ENCODE results near the gene LDLRAD3. TPM values are rescaled to one million over a fixed set of nuclear protein-coding genes. Genes with fewer than 3 reads are reported as not detected.

The LDLRAD3 gene
- total RNA-seq, 1 experiment from 2014 or later: 19.0 TPM

DNA sequence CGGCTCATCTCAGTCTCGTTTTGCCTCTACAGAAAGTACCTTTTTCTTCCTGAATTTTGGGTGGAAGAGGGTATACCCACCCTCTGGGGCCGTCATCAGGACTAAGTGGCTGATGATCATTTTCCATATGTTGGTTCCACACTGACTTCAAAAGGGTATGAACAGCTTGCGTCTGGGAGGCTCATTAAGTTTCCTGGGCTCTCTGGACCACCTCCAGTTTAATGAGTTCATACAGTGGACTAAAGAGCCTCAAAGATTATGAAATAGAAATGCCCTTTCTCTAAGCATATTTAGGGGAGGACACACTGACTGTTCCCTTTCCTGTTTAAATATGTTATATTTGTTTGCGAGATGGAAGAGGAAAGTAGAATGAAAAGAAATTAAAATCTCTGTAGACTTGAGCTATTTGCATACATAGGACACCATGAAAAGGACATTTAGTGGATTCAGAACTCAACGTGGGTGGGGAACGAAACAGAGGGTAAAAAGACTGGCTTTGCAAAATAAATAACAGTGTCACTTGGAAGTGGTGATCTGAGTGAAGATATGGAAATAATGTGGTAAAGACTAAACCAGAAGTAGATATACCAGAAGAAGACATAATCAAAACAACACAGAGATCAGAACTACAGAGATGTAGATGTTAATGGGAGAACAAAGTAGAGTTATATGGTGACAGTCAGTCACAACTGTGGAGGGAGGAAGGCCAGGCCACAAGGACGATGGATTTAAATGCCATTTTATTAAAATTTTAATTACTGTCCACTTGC, 18.7 kb downstream of the LDLRAD3 start:
- DNase-seq (ENCODE audit: low read depth, low spot score) (no peak), ATAC-seq (no peak)
- H3K79me2 ChIP-seq (ENCODE audit: insufficient read depth, low read length): peaks cover 52% of the 10 kb centered on the region
- H3K9me3 ChIP-seq (ENCODE audit: control insufficient read depth in 1 of 2, insufficient read depth in 1 of 2, low read depth in 1 of 2, low read length in 2 of 2): peaks cover 3 to 4% of the 10 kb centered on the region in 2 experiments; a peak in 1 of 4 replicates
- no TSS peak for BruUV-seq (replicated peaks)
- H3K27me3 ChIP-seq (ENCODE audit: insufficient read depth, low read length): no peaks in the 10 kb centered on the region
- TF ChIP-seq, protein P1, sequence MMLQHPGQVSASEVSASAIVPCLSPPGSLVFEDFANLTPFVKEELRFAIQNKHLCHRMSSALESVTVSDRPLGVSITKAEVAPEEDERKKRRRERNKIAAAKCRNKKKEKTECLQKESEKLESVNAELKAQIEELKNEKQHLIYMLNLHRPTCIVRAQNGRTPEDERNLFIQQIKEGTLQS (IDR thresholded peaks at IDR 0.05): no peak
- TF ChIP-seq POLR2AphosphoS5 (IDR thresholded peaks at IDR 0.05; ENCODE audit: low read depth, low read length) (no peak), SIN3A (IDR thresholded peaks at IDR 0.05; ENCODE audit: low read depth) (no peak), RAD21 (IDR thresholded peaks at IDR 0.05; ENCODE audit: low read depth) (no peak), JUND (IDR thresholded peaks at IDR 0.05) (no peak), CEBPB (IDR thresholded peaks at IDR 0.05; ENCODE audit: low read depth) (no peak), EZH2 (IDR thresholded peaks at IDR 0.05) (no peak), YY1 (IDR thresholded peaks at IDR 0.05; ENCODE audit: extremely low read depth, insufficient replicate concordance, low read depth, low read length) (no peak), TCF7L2 (IDR thresholded peaks at IDR 0.05; ENCODE audit: borderline replicate concordance, extremely low read depth, insufficient read depth, insufficient read length) (no peak), ZNF274 (IDR thresholded peaks at IDR 0.05; ENCODE audit: low read depth, low read length) (no peak), SP1 (IDR thresholded peaks at IDR 0.05; ENCODE audit: low read depth) (no peak), POLR2A (IDR thresholded peaks at IDR 0.05; ENCODE audit: borderline replicate concordance, extremely low read depth, insufficient read depth, insufficient read length) (no peak), ELF1 (IDR thresholded peaks at IDR 0.05; ENCODE audit: borderline replicate concordance, low read depth) (no peak), EGR1 (IDR thresholded peaks at IDR 0.05; ENCODE audit: low read depth) (no peak), EZH2phosphoT487 (IDR thresholded peaks at IDR 0.05; ENCODE audit: borderline replicate concordance) (no peak), SRF (IDR thresholded peaks at IDR 0.05; ENCODE audit: low read depth) (no peak)
- TF ChIP-seq, protein P2, sequence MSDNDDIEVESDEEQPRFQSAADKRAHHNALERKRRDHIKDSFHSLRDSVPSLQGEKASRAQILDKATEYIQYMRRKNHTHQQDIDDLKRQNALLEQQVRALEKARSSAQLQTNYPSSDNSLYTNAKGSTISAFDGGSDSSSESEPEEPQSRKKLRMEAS (IDR thresholded peaks at IDR 0.05): no peak
- TF ChIP-seq, protein P3, sequence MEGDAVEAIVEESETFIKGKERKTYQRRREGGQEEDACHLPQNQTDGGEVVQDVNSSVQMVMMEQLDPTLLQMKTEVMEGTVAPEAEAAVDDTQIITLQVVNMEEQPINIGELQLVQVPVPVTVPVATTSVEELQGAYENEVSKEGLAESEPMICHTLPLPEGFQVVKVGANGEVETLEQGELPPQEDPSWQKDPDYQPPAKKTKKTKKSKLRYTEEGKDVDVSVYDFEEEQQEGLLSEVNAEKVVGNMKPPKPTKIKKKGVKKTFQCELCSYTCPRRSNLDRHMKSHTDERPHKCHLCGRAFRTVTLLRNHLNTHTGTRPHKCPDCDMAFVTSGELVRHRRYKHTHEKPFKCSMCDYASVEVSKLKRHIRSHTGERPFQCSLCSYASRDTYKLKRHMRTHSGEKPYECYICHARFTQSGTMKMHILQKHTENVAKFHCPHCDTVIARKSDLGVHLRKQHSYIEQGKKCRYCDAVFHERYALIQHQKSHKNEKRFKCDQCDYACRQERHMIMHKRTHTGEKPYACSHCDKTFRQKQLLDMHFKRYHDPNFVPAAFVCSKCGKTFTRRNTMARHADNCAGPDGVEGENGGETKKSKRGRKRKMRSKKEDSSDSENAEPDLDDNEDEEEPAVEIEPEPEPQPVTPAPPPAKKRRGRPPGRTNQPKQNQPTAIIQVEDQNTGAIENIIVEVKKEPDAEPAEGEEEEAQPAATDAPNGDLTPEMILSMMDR (IDR thresholded peaks at IDR 0.05 in 2 of 3, conservative IDR thresholded peaks at IDR 0.05 in 1 of 3; ENCODE audit: borderline replicate concordance in 1 of 3, insufficient read depth in 1 of 3, low read depth in 2 of 3, low read length in 2 of 3): no peak
- TF ChIP-seq, protein P4, sequence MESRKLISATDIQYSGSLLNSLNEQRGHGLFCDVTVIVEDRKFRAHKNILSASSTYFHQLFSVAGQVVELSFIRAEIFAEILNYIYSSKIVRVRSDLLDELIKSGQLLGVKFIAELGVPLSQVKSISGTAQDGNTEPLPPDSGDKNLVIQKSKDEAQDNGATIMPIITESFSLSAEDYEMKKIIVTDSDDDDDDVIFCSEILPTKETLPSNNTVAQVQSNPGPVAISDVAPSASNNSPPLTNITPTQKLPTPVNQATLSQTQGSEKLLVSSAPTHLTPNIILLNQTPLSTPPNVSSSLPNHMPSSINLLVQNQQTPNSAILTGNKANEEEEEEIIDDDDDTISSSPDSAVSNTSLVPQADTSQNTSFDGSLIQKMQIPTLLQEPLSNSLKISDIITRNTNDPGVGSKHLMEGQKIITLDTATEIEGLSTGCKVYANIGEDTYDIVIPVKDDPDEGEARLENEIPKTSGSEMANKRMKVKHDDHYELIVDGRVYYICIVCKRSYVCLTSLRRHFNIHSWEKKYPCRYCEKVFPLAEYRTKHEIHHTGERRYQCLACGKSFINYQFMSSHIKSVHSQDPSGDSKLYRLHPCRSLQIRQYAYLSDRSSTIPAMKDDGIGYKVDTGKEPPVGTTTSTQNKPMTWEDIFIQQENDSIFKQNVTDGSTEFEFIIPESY (IDR thresholded peaks at IDR 0.05; ENCODE audit: extremely low read depth, insufficient replicate concordance, low read length): no peak
- H3K4me1 ChIP-seq (ENCODE audit: control insufficient read depth in 1 of 2, insufficient read depth in 2 of 2, low read length in 2 of 2): no peaks in the 10 kb centered on the region
- ChIA-PET POLR2A (no interaction called here), RAD21 (ENCODE audit: low non-redundant PET in 1 of 2, low total read pairs in 2 of 2, uncharacterized antibody in 2 of 2, unreplicated experiment in 2 of 2) (no interaction called here), CTCF (no interaction called here)
- H3K9ac ChIP-seq (ENCODE audit: low read length): no peak overlapping the region
- no peak overlapping the region for H2AFZ ChIP-seq (ENCODE audit: low read depth, low read length, poor library complexity, severe bottlenecking)
- H3K27ac ChIP-seq (ENCODE audit: low read depth, low read length): no peak overlapping the region
- H3K4me2 ChIP-seq (ENCODE audit: low read length): no peak overlapping the region
- H4K20me1 ChIP-seq (ENCODE audit: insufficient read depth): no peaks in the 10 kb centered on the region
- no peaks in the 10 kb centered on the region for H3K36me3 ChIP-seq (ENCODE audit: control insufficient read depth in 1 of 2, insufficient read depth in 2 of 2, low read length in 2 of 2)
- intact Hi-C loops (cut with micrococcal nuclease): no loop called here
- H3K4me3 ChIP-seq (replicated peaks in 1 of 2; ENCODE audit: low read depth in 1 of 2, low read length in 2 of 2): no peak overlapping the region
- no peaks in the 10 kb centered on the region for H3K9me2 ChIP-seq (ENCODE audit: insufficient read depth)
